HG03066 (cell line): ENCODE results near the gene TM7SF3.
"Not testable (repeated sequence)": the region's sequence is repeated elsewhere in the genome, so short reads cannot be mapped to it uniquely, and the experiment has no call there.

Source experiments
- ATAC-seq: cut with Tn5 transposase; IDR thresholded peaks from one replicate; pipeline ENCODE4 v1.9.1; 2021; ENCODE audit warnings: low read depth; ENCODE audit not compliant: unreplicated experiment

TM7SF3 gene

GRCh38 chr12:27014085-27014858 lies at the start of gene TM7SF3:
Gene TM7SF3, minus strand, starts transcription at chr12:27014384. Its CDS starts 216 bp downstream, at chr12:27014168.
- ATAC-seq, result peak; percentile 67

- ATAC-seq, result no peak
Observed at GRCh38 chr12:27063250-27063851, 49.2 kb upstream of the TM7SF3 start.

GRCh38 chr12:27061317-27061716 lies 47.1 kb upstream of the TM7SF3 start:
- ATAC-seq, result no peak

- no peak for ATAC-seq
Observed at GRCh38 chr12:27060740-27061139, 46.6 kb upstream of the TM7SF3 start.

- ATAC-seq, result no peak
Observed at GRCh38 chr12:27057543-27057942, 43.4 kb upstream of the TM7SF3 start.

GRCh38 chr12:27055966-27056365 lies 41.8 kb upstream of the TM7SF3 start:
- ATAC-seq, result no peak

- no peak for ATAC-seq
Observed at GRCh38 chr12:27052742-27053141, 38.6 kb upstream of the TM7SF3 start.

- ATAC-seq, result no peak
Observed at GRCh38 chr12:27052176-27052575, 38.0 kb upstream of the TM7SF3 start.

GRCh38 chr12:27048822-27049752 lies 34.9 kb upstream of the TM7SF3 start:
- ATAC-seq, result no peak

- ATAC-seq, result not testable (repeated sequence)
Observed at GRCh38 chr12:27042018-27042417, 27.8 kb upstream of the TM7SF3 start.

- not testable (repeated sequence) for ATAC-seq
Observed at GRCh38 chr12:27040637-27041036, 26.5 kb upstream of the TM7SF3 start.

- ATAC-seq, result no peak
Observed at GRCh38 chr12:27034607-27035293, 20.6 kb upstream of the TM7SF3 start.

- ATAC-seq, result no peak
Observed at GRCh38 chr12:27032679-27033078, 18.5 kb upstream of the TM7SF3 start.

GRCh38 chr12:27031531-27031930 lies 17.3 kb upstream of the TM7SF3 start:
- ATAC-seq, result no peak

- no peak for ATAC-seq
Observed at GRCh38 chr12:27026257-27026656, 12.1 kb upstream of the TM7SF3 start.

- no peak for ATAC-seq
Observed at GRCh38 chr12:27025116-27025515, 10.9 kb upstream of the TM7SF3 start.

GRCh38 chr12:27024291-27024690 lies 10.1 kb upstream of the TM7SF3 start:
- no peak for ATAC-seq

- ATAC-seq, result no peak
Observed at GRCh38 chr12:27020761-27021160, 6.6 kb upstream of the TM7SF3 start.

- no peak for ATAC-seq
Observed at GRCh38 chr12:27018037-27018436, 3.9 kb upstream of the TM7SF3 start.

- ATAC-seq, result not testable (repeated sequence)
Observed at GRCh38 chr12:27017163-27017823, 3.1 kb upstream of the TM7SF3 start.
